Measurements from ENCODE around the gene UBR1. TPM values are rescaled to one million over a fixed set of nuclear protein-coding genes. Genes with fewer than 3 reads are reported as not detected.
"Not testable (repeated sequence)": the region's sequence is repeated elsewhere in the genome, so short reads cannot be mapped to it uniquely, and the experiment has no call there.

The UBR1 gene
- total RNA-seq, 2 experiments from 2014 or later = 41.8 to 42.4 TPM

DNA sequence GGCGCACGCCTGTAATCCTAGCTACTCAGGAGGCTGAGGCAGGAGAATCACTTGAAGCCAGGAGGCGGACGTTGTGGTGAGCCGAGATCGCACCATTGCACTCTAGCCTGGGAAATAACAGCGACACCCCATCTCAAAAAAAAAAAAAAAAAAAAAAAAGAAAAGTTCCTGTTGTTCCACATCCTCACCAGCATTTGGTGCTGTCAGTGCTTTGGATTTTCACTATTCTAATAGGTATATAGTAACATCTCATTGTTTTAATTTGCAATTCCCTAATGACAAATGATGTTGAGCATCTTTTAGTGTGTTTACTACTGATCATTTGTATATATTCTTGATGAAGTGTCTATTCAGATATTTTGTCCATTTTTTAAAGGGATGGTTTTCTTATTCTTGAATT, 24.6 kb downstream of the UBR1 start:
- peaks cover 52% of the 10 kb centered on the region for H3K36me3 Mint-ChIP-seq (ENCODE audit: low read depth)
- no peaks in the 10 kb centered on the region for H3K9me3 Mint-ChIP-seq
- no peak overlapping the region for H3K27ac Mint-ChIP-seq
- H3K27me3 Mint-ChIP-seq = no peaks in the 10 kb centered on the region
- H3K4me1 Mint-ChIP-seq = peaks cover 13% of the 10 kb centered on the region
- ChIA-PET POLR2A (no interaction called here), CTCF (interaction anchor here (0.7 to 0.8 kb wide), 3 partner anchors 122 to 295 kb away, joined by 3 read pairs; no protein-coding TSS in a partner anchor)
- no peak for DNase-seq
- H3K4me3 Mint-ChIP-seq = no peak overlapping the region

DNA sequence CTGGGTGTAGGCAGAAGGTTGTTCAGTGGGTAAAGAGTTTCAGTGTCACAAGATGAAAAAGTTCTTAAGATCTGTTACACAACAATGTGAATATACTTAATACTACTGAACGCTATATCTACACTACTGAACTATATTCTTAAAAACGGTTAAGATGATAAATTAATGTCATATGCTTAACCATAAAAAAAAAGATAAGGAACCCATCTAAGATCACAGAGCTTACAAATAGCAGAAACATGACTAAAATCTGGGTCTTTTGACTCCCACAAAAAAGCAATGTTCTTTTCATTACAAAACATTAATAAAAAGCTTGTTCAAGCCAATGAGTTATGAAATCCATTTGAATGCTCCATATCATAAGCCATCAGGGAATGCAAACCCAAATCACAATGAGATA, 34.4 kb downstream of the UBR1 start:
- H3K4me3 Mint-ChIP-seq = no peak overlapping the region
- H3K27me3 Mint-ChIP-seq = no peaks in the 10 kb centered on the region
- H3K9me3 Mint-ChIP-seq = no peaks in the 10 kb centered on the region
- POLR2A ChIA-PET = no interaction called here
- H3K36me3 Mint-ChIP-seq (ENCODE audit: low read depth) = peaks cover 68% of the 10 kb centered on the region
- no peak for DNase-seq
- H3K27ac Mint-ChIP-seq = no peak overlapping the region
- CTCF ChIA-PET = interaction anchor here (1.4 kb wide), 1 partner anchor 12 kb away, joined by 3 read pairs; no protein-coding TSS in a partner anchor
- H3K4me1 Mint-ChIP-seq = peaks cover 10% of the 10 kb centered on the region

DNA sequence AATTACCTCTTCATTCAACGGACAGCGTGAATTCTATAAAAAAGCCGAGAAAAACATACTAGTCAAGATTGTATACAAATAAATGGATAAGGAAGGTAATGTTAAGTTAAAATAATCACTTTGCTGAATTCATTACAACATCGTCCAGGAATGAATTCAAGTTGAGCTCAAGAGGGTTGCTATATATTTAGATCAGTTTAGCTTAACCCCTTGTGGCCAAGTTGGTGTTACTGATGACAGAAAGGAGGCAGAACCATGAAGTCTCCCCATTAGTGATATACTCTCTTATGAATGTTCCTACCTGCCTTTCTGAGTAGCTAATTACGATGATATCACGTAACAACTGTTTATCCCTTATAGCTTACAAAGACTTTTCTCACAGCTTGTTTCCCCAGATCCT, 34.9 kb downstream of the UBR1 start:
- H3K27me3 Mint-ChIP-seq = no peaks in the 10 kb centered on the region
- no peak for DNase-seq
- H3K4me3 Mint-ChIP-seq = no peak overlapping the region
- peaks cover 10% of the 10 kb centered on the region for H3K4me1 Mint-ChIP-seq
- no peaks in the 10 kb centered on the region for H3K9me3 Mint-ChIP-seq
- H3K27ac Mint-ChIP-seq = no peak overlapping the region
- ChIA-PET POLR2A (no interaction called here), CTCF (interaction anchor here (0.6 to 1.4 kb wide), 3 partner anchors 13 to 1375 kb away, joined by 3 read pairs; no protein-coding TSS in a partner anchor)
- H3K36me3 Mint-ChIP-seq (ENCODE audit: low read depth) = peaks cover 73% of the 10 kb centered on the region

DNA sequence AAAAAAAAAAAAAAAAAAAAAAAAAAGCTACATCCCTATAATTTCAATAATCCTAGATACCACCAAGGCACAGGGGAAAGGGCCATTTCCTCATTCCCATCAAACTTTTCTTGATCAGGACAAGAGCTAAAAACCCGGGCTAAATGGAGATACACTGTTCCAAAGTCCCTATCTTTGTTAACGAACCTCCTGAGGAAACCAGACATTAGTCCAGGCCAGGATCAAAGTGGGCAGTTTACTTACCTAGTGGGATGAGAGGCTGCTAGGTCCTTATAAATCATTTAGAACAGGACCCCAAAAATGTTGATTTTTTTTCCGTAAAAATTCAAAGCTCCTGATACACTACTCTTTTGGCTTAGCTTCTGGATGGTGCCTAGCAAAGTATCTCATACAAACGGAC, 35.6 kb downstream of the UBR1 start:
- H3K9me3 Mint-ChIP-seq = no peaks in the 10 kb centered on the region
- POLR2A ChIA-PET = no interaction called here
- no peak overlapping the region for H3K27ac Mint-ChIP-seq
- no peak overlapping the region for H3K4me3 Mint-ChIP-seq
- no peaks in the 10 kb centered on the region for H3K27me3 Mint-ChIP-seq
- peaks cover 10% of the 10 kb centered on the region for H3K4me1 Mint-ChIP-seq
- H3K36me3 Mint-ChIP-seq (ENCODE audit: low read depth) = peaks cover 80% of the 10 kb centered on the region
- DNase-seq = no peak
- CTCF ChIA-PET = interaction anchor here (0.6 kb wide), 2 partner anchors 92 to 1374 kb away, joined by 3 read pairs; no protein-coding TSS in a partner anchor

DNA sequence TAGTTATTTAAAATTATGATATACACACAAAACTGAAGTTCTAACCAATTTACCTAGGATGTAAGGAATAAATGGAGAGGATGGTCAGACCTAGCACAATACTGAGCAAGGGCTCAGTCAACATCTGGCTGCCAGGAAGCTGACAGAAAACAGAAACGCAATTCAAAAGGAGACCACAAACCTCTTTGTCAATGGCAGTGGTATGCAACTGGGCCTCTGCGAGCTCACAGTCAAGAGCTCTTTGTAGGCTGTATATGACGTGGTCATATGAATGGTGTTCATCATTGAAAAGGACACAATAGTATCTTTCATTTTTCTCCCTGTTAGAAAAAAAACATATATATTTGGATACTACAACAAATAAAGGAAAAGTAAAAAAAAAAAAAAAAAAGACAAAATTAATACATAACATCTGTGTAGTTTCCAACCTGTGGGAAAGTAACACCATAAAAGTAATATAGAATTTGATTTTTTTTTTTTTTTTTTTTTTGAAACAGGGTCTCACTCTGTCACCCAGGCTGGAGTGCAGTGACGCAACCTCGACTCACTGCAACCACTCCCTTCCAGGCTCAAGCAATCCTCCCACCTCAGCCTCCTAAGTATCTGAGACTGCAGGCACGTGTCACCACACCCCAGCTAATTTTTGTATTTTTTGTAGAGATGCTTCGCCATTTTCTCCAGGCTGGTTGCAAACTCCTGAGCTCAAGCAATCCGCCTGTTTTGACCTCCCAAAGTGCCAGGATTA, 37.9 kb downstream of the UBR1 start:
- ChIA-PET CTCF (interaction anchor here (0.7 kb wide), 1 partner anchor 15 kb away, joined by 4 read pairs; no protein-coding TSS in a partner anchor), POLR2A (no interaction called here)
- peak; percentile 37 for DNase-seq
- Mint-ChIP-seq H3K27me3 (no peaks in the 10 kb centered on the region), H3K27ac (no peak overlapping the region), H3K4me1 (peaks cover 12% of the 10 kb centered on the region), H3K9me3 (no peaks in the 10 kb centered on the region), H3K4me3 (no peak overlapping the region), H3K36me3 (ENCODE audit: low read depth) (peaks cover 74% of the 10 kb centered on the region)

DNA sequence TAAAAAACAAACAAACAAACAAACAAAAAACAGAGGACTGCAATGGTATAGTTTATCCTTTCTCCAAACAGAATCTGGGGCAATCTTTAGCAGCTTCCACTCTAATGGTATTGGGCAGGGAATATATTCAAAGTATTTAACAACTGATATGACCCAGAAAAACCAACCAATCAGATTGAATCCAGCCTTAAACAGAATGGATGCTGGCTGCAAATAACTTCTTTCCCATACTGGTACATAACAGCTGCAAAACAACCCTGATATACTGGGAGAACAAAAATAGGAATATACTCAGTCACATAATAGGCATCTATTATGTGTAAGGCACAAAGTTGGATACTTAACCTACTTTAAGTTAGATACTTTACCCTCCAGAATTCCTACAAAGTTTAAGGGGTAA, 49.1 kb downstream of the UBR1 start:
- POLR2A ChIA-PET = no interaction called here
- Mint-ChIP-seq H3K27ac (no peak overlapping the region), H3K36me3 (ENCODE audit: low read depth) (peaks cover 58% of the 10 kb centered on the region), H3K9me3 (no peaks in the 10 kb centered on the region), H3K4me1 (no peaks in the 10 kb centered on the region), H3K27me3 (no peaks in the 10 kb centered on the region), H3K4me3 (no peak overlapping the region)
- CTCF ChIA-PET = no interaction called here
- DNase-seq = no peak

DNA sequence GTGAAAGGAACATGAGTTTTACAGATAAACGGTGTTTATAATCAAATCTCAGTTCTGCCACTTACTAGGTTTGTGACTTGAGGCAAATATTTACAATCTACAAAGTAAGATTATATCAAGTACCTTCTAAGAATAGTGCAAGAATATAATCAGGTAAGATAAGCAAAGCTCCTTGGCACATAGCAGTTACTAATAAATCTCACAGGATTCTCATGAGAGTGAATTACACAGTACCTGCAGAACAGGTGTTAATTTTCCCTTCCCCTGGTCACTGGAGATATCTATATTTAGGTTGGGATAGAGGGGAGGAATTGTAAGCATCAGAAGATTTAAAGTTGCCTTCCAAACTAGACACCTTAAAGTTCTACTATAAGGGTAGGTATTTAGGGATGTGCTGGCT, 53.0 kb downstream of the UBR1 start:
- H3K4me1 Mint-ChIP-seq = no peaks in the 10 kb centered on the region
- no peak overlapping the region for H3K4me3 Mint-ChIP-seq
- H3K27ac Mint-ChIP-seq = no peak overlapping the region
- no peak for DNase-seq
- ChIA-PET POLR2A (no interaction called here), CTCF (interaction anchor here (0.6 kb wide), 1 partner anchor 15 kb away, joined by 4 read pairs; no protein-coding TSS in a partner anchor)
- peaks cover 47% of the 10 kb centered on the region for H3K36me3 Mint-ChIP-seq (ENCODE audit: low read depth)
- H3K27me3 Mint-ChIP-seq = no peaks in the 10 kb centered on the region
- no peaks in the 10 kb centered on the region for H3K9me3 Mint-ChIP-seq

DNA sequence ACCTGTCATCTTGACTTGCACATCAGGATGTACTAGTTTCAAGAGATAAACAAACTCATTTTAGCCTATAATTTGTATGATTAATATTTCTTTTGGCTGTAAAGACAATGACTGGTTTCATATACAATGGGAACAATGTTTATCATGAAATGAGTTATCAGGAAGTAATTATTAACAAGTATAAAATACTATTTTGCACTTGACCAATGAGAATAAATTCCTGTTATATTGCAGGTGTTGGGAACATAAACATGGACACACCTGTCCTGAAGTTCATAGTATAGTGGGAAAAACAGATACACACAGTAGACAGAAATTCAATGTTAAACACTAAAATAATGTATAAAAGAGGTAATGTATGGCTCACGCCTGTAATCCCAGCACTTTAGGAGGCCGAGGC, 56.9 kb downstream of the UBR1 start:
- no peak for DNase-seq
- ChIA-PET CTCF (no interaction called here), POLR2A (no interaction called here)
- Mint-ChIP-seq H3K9me3 (no peaks in the 10 kb centered on the region), H3K4me1 (no peaks in the 10 kb centered on the region), H3K27me3 (no peaks in the 10 kb centered on the region), H3K4me3 (no peak overlapping the region), H3K36me3 (ENCODE audit: low read depth) (peaks cover 61% of the 10 kb centered on the region), H3K27ac (no peak overlapping the region)

DNA sequence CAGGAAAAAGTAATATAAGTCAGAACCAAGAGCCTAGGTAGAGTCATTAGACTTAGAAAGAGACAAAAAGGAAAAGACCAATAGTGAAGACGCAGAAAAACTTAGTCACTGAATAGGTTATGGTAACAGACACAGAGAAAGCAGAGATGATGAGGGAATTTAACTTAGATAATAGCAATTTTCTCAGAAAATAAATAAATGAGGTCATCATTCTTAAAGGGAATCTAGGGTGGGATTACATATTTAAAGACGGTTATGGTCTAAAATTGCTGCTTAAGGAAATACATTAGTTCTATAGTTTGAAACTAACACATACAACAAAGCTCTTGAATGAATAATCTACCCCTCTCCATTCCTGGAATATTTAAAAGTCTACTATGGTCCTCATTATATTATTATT, 59.4 kb downstream of the UBR1 start:
- no peak for DNase-seq
- H3K9me3 Mint-ChIP-seq = peaks cover 3% of the 10 kb centered on the region
- H3K27me3 Mint-ChIP-seq = no peaks in the 10 kb centered on the region
- ChIA-PET POLR2A (interaction anchor here (1.3 kb wide), 1 partner anchor 13 kb away, joined by 3 read pairs; no protein-coding TSS in a partner anchor), CTCF (no interaction called here)
- peaks cover 63% of the 10 kb centered on the region for H3K36me3 Mint-ChIP-seq (ENCODE audit: low read depth)
- no peaks in the 10 kb centered on the region for H3K4me1 Mint-ChIP-seq
- H3K4me3 Mint-ChIP-seq = no peak overlapping the region
- no peak overlapping the region for H3K27ac Mint-ChIP-seq

DNA sequence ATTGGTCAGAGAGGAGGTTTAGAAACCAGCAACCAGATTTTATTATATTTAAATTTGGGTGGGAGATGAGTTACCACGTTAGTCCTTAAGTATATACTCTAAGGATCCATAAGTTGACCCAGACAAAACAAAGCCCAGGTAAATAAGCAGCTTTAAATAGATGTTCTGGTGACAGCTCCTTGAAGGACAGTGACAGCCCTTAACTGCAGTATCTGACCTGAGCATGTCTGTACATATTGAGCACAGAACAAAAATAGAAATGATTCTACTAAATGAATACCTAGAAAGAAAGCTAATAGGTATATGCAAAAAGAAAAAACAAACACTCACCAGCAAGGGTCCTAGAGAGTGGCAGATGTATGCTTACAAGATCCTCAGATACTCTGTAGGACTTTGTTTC, 63.0 kb downstream of the UBR1 start:
- Mint-ChIP-seq H3K9me3 (peaks cover 3% of the 10 kb centered on the region), H3K27me3 (no peaks in the 10 kb centered on the region), H3K4me1 (no peaks in the 10 kb centered on the region), H3K4me3 (no peak overlapping the region), H3K27ac (no peak overlapping the region), H3K36me3 (ENCODE audit: low read depth) (peaks cover 75% of the 10 kb centered on the region)
- ChIA-PET CTCF (interaction anchor here (0.7 kb wide), 1 partner anchor 183 kb away, joined by 3 read pairs; no protein-coding TSS in a partner anchor), POLR2A (no interaction called here)
- no peak for DNase-seq

DNA sequence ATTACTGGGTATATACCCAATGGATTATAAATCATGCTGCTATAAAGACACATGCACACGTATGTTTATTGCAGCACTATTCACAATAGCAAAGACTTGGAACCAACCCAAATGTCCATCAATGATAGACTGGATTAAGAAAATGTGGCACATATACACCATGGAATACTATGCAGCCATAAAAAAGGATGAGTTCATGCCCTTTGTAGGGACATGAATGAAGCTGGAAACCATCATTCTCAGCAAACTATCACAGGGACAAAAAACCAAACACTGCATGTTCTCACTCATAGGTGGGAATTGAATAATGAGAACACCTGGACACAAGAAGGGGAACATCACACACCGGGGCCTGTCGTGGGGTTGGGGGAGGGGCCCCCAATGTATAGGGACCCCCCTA, 64.8 kb downstream of the UBR1 start:
- H3K4me3 Mint-ChIP-seq, CTCF ChIA-PET, H3K27me3 Mint-ChIP-seq, H3K9me3 Mint-ChIP-seq, H3K4me1 Mint-ChIP-seq, DNase-seq, H3K27ac Mint-ChIP-seq, POLR2A ChIA-PET: not testable (repeated sequence)
- peaks cover 73% of the 10 kb centered on the region for H3K36me3 Mint-ChIP-seq (ENCODE audit: low read depth)

DNA sequence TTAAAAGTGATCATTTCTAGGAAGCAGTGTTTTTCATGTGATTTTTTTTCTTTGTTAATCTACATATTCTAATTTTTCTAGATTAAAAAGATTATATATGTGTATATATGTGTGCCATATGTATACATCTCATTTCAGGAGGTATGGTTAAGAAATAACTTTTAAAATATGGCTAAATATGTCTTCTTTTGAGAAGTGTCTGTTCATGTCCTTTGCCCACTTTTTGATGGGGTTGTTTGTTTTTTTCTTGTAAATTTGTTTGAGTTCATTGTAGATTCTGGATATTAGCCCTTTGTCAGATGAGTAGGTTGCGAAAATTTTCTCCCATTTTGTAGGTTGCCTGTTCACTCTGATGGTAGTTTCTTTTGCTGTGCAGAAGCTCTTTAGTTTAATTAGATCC, 70.6 kb downstream of the UBR1 start:
- peaks cover 58% of the 10 kb centered on the region for H3K36me3 Mint-ChIP-seq (ENCODE audit: low read depth)
- H3K4me3 Mint-ChIP-seq, H3K9me3 Mint-ChIP-seq, H3K27ac Mint-ChIP-seq, DNase-seq, H3K4me1 Mint-ChIP-seq, H3K27me3 Mint-ChIP-seq, POLR2A ChIA-PET: not testable (repeated sequence)
- CTCF ChIA-PET = interaction anchor here (0.7 kb wide), 1 partner anchor 253 kb away, joined by 3 read pairs; no protein-coding TSS in a partner anchor

DNA sequence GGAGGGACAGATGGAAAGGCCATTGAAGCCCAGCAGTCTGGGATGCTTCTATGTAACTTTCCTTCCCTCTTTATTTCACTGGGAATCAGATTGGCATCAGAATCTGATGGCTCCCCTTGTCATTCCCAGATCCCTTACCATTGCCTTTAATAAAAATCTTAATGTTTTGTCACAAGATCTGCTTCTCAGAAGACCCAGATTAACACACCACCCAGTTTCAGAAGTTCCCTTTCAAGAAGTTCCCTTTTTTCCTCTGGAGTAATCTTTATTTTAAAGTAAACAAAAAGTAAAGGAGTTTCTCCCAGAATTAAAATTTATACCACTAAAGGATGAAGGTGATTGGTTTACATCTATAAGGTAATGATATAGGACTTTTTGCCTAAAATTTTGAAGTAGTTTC, 76.4 kb downstream of the UBR1 start:
- no peaks in the 10 kb centered on the region for H3K9me3 Mint-ChIP-seq
- H3K4me3 Mint-ChIP-seq = no peak overlapping the region
- H3K4me1 Mint-ChIP-seq = peaks cover 12% of the 10 kb centered on the region
- peaks cover 60% of the 10 kb centered on the region for H3K36me3 Mint-ChIP-seq (ENCODE audit: low read depth)
- POLR2A ChIA-PET = no interaction called here
- CTCF ChIA-PET = no interaction called here
- H3K27me3 Mint-ChIP-seq = no peaks in the 10 kb centered on the region
- no peak for DNase-seq
- H3K27ac Mint-ChIP-seq = no peak overlapping the region

DNA sequence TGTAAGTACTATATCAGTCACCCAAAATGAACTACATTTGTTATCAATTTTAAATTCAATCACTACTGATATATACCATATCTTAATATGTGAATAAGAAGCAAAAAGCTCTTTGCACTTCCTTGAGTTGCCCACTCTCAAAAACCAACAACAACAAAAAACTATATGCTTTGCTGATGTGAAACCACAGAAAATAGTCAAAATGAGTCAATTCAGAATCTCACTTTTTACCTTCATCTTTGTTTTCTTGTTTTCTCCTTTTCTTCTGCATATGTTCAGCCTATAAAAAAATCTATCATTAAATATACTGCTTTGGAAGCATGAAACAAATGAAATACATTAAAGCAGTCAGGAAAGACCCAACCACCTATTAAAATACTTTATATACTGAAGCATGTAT, 80.7 kb downstream of the UBR1 start:
- no peak overlapping the region for H3K27ac Mint-ChIP-seq
- H3K27me3 Mint-ChIP-seq = no peaks in the 10 kb centered on the region
- ChIA-PET POLR2A (no interaction called here), CTCF (no interaction called here)
- no peaks in the 10 kb centered on the region for H3K9me3 Mint-ChIP-seq
- H3K4me3 Mint-ChIP-seq = no peak overlapping the region
- H3K36me3 Mint-ChIP-seq (ENCODE audit: low read depth) = peaks cover 59% of the 10 kb centered on the region
- DNase-seq = no peak
- peaks cover 13% of the 10 kb centered on the region for H3K4me1 Mint-ChIP-seq

All from activated CD4-positive, alpha-beta memory T cell treated with anti-CD3 and anti-CD28 coated beads, Interleukin-2, amount 10 ng/mL, durations not matched to agents 7 days and 5 days (primary cell).